Activated naive CD4-positive, alpha-beta T cell treated with Interleukin-2 at 50 U/mL for 16 hours (primary cell): Measurements from ENCODE around the gene GBE1.

Experiments used
- DNase-seq: peaks from one replicate; pipeline ENCODE4 v3.0.0-alpha.2; 2020

GBE1 gene

GRCh38 chr3:81462921-81463320, 298.5 kb downstream of the GBE1 start:
- no peak for DNase-seq

- no peak for DNase-seq
These were observed 301.7 kb downstream of the GBE1 start for GRCh38 chr3:81459733-81460132.

GRCh38 chr3:81452418-81452817, 309.0 kb downstream of the GBE1 start:
- no peak for DNase-seq

- DNase-seq: no peak
These were observed 309.8 kb downstream of the GBE1 start for GRCh38 chr3:81451611-81452010.

- DNase-seq: no peak
These were observed 310.3 kb downstream of the GBE1 start for GRCh38 chr3:81451140-81451539.

- DNase-seq: no peak
These were observed 314.6 kb downstream of the GBE1 start for GRCh38 chr3:81446806-81447205.

- DNase-seq: no peak
These were observed 315.7 kb downstream of the GBE1 start for GRCh38 chr3:81445712-81446111.

- DNase-seq: no peak
These were observed 316.5 kb downstream of the GBE1 start for GRCh38 chr3:81444817-81445460.

- DNase-seq: no peak
These were observed 317.5 kb downstream of the GBE1 start for GRCh38 chr3:81443958-81444357.

- no peak for DNase-seq
These were observed 318.0 kb downstream of the GBE1 start for GRCh38 chr3:81443457-81443782.

GRCh38 chr3:81442758-81443456, 318.5 kb downstream of the GBE1 start:
- DNase-seq: no peak

- DNase-seq: no peak
These were observed 320.8 kb downstream of the GBE1 start for GRCh38 chr3:81440661-81441060.
